CD4-positive, CD25-positive, alpha-beta regulatory T cell (primary cell): ENCODE results near the gene ANO1. TPM values are rescaled to one million over a fixed set of nuclear protein-coding genes. Genes with fewer than 3 reads are reported as not detected.
A peak's percentile ranks its signal among the peaks of the same experiment; 100 is the strongest.

Experiments used
- ATAC-seq, 2 donors: fragments of 150-1000 bp; cut with Tn5 transposase; one replicate each; pipeline ENCODE4 v1.10.0; 2021; ENCODE audit warnings: low read depth in 2 of 2, moderate number of reproducible peaks in 2 of 2, moderate library complexity in 1 of 2
- DNase-seq, 3 donors: peaks; one replicate each; pipeline versions ENCODE4 v3.0.0 to v3.0.0-alpha.2; 2012 to 2022; ENCODE audit warnings: mixed read lengths in 1 of 3
- H3K27ac ChIP-seq: one replicate; pipeline ENCODE4 v1.7.0; 2013; ENCODE audit warnings: mild to moderate bottlenecking, low read length; ENCODE audit not compliant: insufficient read depth, poor library complexity, severe bottlenecking
- H3K27me3 ChIP-seq: one replicate; pipeline ENCODE4 v1.7.0; 2013; ENCODE audit warnings: low read length; ENCODE audit not compliant: control insufficient read depth, insufficient read depth
- H3K36me3 ChIP-seq: one replicate; pipeline ENCODE4 v1.7.0; 2013; ENCODE audit warnings: mild to moderate bottlenecking, low read length, moderate library complexity; ENCODE audit not compliant: control insufficient read depth, insufficient read depth
- H3K4me1 ChIP-seq: 2 replicates; pipeline ENCODE4 v1.7.0; 2013; ENCODE audit warnings: mild to moderate bottlenecking, low read length; ENCODE audit not compliant: insufficient read depth, control insufficient read depth, poor library complexity, severe bottlenecking
- H3K4me3 ChIP-seq: one replicate; pipeline ENCODE4 v1.7.0; 2013; ENCODE audit warnings: low read depth, mild to moderate bottlenecking, low read length, moderate library complexity
- H3K9me3 ChIP-seq, 2 experiments: 1 replicate in 1 of 2; 2 replicates in 1 of 2; pipeline ENCODE4 v1.7.0; 2013; ENCODE audit warnings: low read length in 2 of 2, mild to moderate bottlenecking in 1 of 2, moderate library complexity in 1 of 2; ENCODE audit not compliant: control insufficient read depth in 2 of 2
- H3K27ac Mint-ChIP-seq, 3 donors: one replicate each; pipeline ENCODE4 v1.8.0; 2020 to 2022; ENCODE audit warnings: mild to moderate bottlenecking in 3 of 3, mixed read lengths in 3 of 3, moderate library complexity in 2 of 3
- H3K27me3 Mint-ChIP-seq: one replicate; pipeline ENCODE4 v1.8.0; 2022; ENCODE audit warnings: mild to moderate bottlenecking, mixed read lengths
- H3K36me3 Mint-ChIP-seq: one replicate; pipeline ENCODE4 v1.8.0; 2020; ENCODE audit warnings: mixed read lengths
- H3K4me1 Mint-ChIP-seq, 4 donors: one replicate each; pipeline ENCODE4 v1.8.0; 2020 to 2022; ENCODE audit warnings: mixed read lengths in 4 of 4, mild to moderate bottlenecking in 1 of 4
- H3K4me3 Mint-ChIP-seq, 4 donors: one replicate each; pipeline ENCODE4 v1.8.0; 2020 to 2022; ENCODE audit warnings: mild to moderate bottlenecking in 4 of 4, mixed read lengths in 4 of 4, moderate library complexity in 3 of 4
- H3K9me3 Mint-ChIP-seq, 7 donors: one replicate each; pipeline ENCODE4 v1.8.0; 2020 to 2022; ENCODE audit warnings: mixed read lengths in 7 of 7, mild to moderate bottlenecking in 3 of 7, moderate library complexity in 2 of 7
- polyA plus RNA-seq, 4 donors: library from polyadenylated mRNA; unstranded; fragments of 300-500 nt; fragmentation: Illumina TruSeq; gene quantifications; one replicate each; pipeline ENCODE4 v1.2.3, GENCODE V29; 2021
- total RNA-seq: library from RNA; stranded (reverse); gene quantifications from one replicate; pipeline ENCODE4 v1.2.3, GENCODE V29; 2022

Gene ANO1
- total and polyA plus RNA-seq, 5 donors from 2014 or later: not detected

DNA sequence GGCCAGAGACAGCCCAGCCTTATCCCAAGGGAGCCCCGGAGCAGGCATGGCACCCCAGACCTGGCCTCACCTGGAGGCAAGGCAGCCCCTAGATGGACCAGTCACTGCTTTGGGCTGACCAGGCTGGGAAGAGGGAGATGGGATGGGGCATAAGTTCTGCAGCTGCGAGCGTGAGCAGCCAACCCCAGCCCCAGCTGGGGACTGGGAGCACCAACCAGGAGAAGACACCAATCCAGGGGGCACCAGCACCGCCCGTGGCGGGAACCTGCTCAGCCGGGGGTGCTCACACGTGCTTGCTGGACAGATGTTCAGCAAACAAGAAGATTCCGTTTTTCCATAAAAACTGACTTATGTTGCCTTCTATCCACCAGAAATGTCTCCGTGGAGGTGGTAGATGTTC is 108.8 kb downstream of the ANO1 start:
- H3K4me1 Mint-ChIP-seq: peaks cover 0 to 3% (median 0%) of the 10 kb centered on the region in 4 donors
- DNase-seq (no peak), ATAC-seq (no peak)
- no peak overlapping the region for H3K27ac Mint-ChIP-seq
- H3K36me3 Mint-ChIP-seq: no peaks in the 10 kb centered on the region
- Histone ChIP-seq H3K36me3 (no peaks in the 10 kb centered on the region), H3K9me3 (no peaks in the 10 kb centered on the region), H3K4me1 (peaks cover 4% of the 10 kb centered on the region), H3K4me3 (no peak overlapping the region), H3K27ac (no peak overlapping the region), H3K27me3 (no peaks in the 10 kb centered on the region)
- no peak overlapping the region for H3K4me3 Mint-ChIP-seq
- H3K27me3 Mint-ChIP-seq: no peaks in the 10 kb centered on the region
- no peaks in the 10 kb centered on the region for H3K9me3 Mint-ChIP-seq

DNA sequence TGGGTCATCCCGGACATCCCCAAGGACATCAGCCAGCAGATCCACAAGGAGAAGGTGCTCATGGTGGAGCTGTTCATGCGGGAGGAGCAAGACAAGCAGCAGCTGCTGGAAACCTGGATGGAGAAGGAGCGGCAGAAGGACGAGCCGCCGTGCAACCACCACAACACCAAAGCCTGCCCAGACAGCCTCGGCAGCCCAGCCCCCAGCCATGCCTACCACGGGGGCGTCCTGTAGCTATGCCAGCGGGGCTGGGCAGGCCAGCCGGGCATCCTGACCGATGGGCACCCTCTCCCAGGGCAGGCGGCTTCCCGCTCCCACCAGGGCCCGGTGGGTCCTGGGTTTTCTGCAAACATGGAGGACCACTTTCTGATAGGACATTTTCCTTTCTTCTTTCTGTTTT is 109.7 kb downstream of the ANO1 start:
- Histone ChIP-seq H3K36me3 (no peaks in the 10 kb centered on the region), H3K4me3 (no peak overlapping the region), H3K27me3 (no peaks in the 10 kb centered on the region), H3K4me1 (peaks cover 4% of the 10 kb centered on the region), H3K27ac (no peak overlapping the region), H3K9me3 (no peaks in the 10 kb centered on the region)
- DNase-seq (no peak), ATAC-seq (no peak)
- Mint-ChIP-seq H3K4me3 (no peak overlapping the region), H3K27me3 (no peaks in the 10 kb centered on the region), H3K36me3 (no peaks in the 10 kb centered on the region), H3K27ac (no peak overlapping the region), H3K9me3 (no peaks in the 10 kb centered on the region), H3K4me1 (peaks cover 0 to 3% (median 0%) of the 10 kb centered on the region in 4 donors)

DNA sequence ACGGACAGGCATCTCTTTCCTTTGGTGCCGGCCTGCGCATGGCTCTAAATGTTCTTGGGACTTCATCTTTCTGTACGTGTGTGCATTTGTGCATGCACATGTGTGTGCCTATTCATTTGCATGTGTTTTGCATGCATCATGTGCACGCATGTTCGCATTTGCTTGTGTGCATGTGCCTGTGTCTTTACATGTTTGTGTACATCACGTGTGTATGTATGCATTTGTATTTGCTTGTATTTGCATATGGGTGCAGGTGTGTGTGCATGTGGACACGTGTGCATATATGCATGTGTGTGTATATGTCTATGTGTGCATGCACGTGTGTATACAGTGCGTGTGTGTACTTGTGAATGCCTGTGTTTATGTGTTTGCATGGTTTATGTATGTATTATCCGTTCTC is 111.5 kb downstream of the ANO1 start:
- Mint-ChIP-seq H3K4me3 (no peak overlapping the region), H3K9me3 (no peaks in the 10 kb centered on the region), H3K27me3 (no peaks in the 10 kb centered on the region), H3K27ac (no peak overlapping the region), H3K36me3 (no peaks in the 10 kb centered on the region), H3K4me1 (peaks cover 0 to 3% (median 0%) of the 10 kb centered on the region in 4 donors)
- Histone ChIP-seq H3K27ac (no peak overlapping the region), H3K4me1 (peaks cover 4% of the 10 kb centered on the region), H3K27me3 (peaks cover 2% of the 10 kb centered on the region), H3K9me3 (no peaks in the 10 kb centered on the region), H3K36me3 (no peaks in the 10 kb centered on the region), H3K4me3 (no peak overlapping the region)
- no peak for ATAC-seq
- DNase-seq: no peak

DNA sequence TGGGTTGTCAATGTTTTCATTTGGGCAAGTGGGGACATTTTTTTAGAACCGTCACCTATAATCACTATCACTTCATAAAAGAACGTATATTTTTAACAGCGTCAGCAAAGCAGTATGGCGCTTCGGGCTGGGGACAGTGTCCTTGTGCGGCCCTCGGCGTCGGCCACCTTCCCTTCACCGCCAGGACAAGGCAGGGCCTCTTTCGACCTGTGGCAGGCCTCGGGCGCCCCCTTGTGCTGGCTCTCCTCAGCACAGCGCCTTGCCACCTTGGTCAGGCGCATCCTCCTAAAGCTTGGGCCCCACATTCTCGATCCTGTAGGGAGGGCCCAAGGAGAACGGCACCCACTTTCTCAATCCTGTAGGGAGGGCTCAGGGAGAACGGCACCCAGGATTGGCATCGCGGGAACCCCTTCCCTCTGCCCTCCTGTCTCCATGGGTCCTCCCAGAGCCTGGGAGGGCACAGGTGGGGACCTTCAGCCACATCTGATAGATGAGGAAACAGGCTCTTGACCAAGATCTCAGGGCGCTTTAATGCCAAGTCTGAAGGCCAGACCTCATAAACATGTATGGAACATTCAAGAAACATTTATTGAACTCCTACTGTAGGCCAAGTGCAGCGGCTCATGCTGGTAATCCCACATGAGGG is 113.5 kb downstream of the ANO1 start:
- DNase-seq (peak in 2 of 3 donors; percentile 26 to 40), ATAC-seq (peak in 1 of 2 donors; percentile 38)
- no peaks in the 10 kb centered on the region for H3K36me3 Mint-ChIP-seq
- no peak overlapping the region for H3K4me3 ChIP-seq
- H3K27ac Mint-ChIP-seq: no peak overlapping the region
- H3K27ac ChIP-seq: no peak overlapping the region
- H3K4me3 Mint-ChIP-seq: no peak overlapping the region
- peaks cover 7% of the 10 kb centered on the region for H3K27me3 ChIP-seq
- no peaks in the 10 kb centered on the region for H3K36me3 ChIP-seq
- no peaks in the 10 kb centered on the region for H3K9me3 Mint-ChIP-seq
- H3K9me3 ChIP-seq: no peaks in the 10 kb centered on the region
- peaks cover 4% of the 10 kb centered on the region for H3K4me1 ChIP-seq
- peaks cover 0 to 5% (median 0%) of the 10 kb centered on the region in 4 donors for H3K4me1 Mint-ChIP-seq
- H3K27me3 Mint-ChIP-seq: no peaks in the 10 kb centered on the region

DNA sequence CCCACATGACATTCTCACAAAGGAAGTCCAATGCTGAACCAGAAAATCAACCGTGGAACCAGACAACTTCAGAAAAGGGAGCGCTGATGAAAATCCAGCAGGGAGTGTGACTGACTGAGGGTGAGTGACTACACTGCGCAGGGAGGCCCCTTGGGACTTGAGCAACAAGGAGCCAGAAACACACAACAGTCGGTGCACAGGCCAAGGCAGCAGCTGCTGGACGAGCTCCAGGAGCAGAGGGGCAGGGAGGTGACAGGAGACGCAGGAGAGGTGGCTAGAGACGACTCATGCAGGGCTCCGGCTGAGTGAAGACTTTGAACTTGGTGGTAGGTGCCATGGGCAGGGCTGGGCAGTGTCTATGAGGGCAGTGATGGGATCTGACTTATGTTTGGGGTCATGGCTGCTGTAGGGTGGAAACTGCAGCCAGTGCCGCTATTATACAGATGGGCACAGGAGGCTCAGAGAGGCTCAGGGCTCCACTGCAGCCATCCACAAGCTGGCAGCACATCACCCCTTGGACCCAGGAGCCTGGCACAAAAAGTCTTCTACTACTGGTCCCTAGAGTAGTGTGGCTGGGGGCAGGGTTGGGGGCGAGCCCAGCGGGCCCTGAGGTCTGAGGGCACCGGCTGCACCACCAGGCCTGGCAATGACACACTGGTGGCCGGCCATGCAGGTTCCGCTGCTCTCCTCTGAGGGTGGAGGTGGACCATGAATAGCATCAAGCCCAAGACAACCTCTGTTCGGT is 114.7 kb downstream of the ANO1 start:
- Histone ChIP-seq H3K36me3 (no peaks in the 10 kb centered on the region), H3K4me3 (no peak overlapping the region), H3K9me3 (no peaks in the 10 kb centered on the region), H3K27me3 (peaks cover 7% of the 10 kb centered on the region), H3K27ac (no peak overlapping the region), H3K4me1 (peaks cover 4% of the 10 kb centered on the region)
- Mint-ChIP-seq H3K27ac (peak overlapping the region in 2 of 3 donors; percentile 25 to 92), H3K9me3 (no peaks in the 10 kb centered on the region), H3K4me3 (no peak overlapping the region), H3K27me3 (no peaks in the 10 kb centered on the region), H3K36me3 (no peaks in the 10 kb centered on the region), H3K4me1 (peaks cover 0 to 5% (median 0%) of the 10 kb centered on the region in 4 donors)
- DNase-seq (no peak), ATAC-seq (no peak)

DNA sequence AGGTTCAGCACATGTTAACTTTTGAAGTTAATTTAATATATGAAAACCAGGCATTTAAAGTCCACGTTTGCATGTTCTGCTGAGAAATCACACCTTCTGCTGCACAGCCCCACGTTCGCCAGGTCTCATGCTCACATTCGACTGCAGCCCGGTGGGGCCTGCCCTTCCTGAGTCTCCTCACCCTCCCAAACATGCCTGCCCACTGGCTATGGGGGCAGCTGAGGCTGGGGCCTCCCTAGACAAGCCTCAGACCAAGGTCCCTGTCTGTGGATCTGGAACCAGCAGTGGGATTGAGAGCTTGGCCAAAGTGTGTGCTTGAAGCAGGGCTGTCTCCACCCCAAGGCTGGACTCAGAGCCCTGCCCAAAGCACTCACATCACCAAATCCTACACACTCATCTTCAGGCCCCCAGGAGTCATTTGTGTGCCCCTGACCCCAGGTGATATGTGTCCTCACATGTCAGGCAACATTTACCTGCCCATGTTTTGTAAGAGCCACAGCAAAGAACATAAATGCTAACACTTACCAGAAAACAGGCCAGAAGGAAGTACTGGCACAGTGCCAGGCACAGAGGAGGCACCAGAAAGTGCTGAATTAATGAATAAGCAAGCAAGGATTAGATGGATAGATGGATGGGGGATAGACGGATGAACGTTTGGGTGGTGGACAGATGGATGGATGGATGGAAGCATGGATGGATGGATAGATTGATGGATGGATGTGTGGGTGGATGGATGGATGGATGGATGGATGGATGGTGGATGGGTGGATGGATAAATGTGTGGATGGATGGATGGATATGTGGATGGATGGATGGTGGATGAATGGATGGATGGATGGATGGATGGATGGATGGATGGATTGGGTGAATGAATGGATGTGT is 115.5 kb downstream of the ANO1 start:
- Mint-ChIP-seq H3K9me3 (no peaks in the 10 kb centered on the region), H3K36me3 (no peaks in the 10 kb centered on the region), H3K27ac (no peak overlapping the region), H3K4me1 (peaks cover 0 to 5% (median 0%) of the 10 kb centered on the region in 4 donors), H3K27me3 (no peaks in the 10 kb centered on the region), H3K4me3 (no peak overlapping the region)
- Histone ChIP-seq H3K27ac (no peak overlapping the region), H3K9me3 (no peaks in the 10 kb centered on the region), H3K27me3 (peaks cover 7% of the 10 kb centered on the region), H3K36me3 (no peaks in the 10 kb centered on the region), H3K4me1 (peaks cover 4% of the 10 kb centered on the region), H3K4me3 (no peak overlapping the region)
- DNase-seq: no peak
- ATAC-seq: no peak

DNA sequence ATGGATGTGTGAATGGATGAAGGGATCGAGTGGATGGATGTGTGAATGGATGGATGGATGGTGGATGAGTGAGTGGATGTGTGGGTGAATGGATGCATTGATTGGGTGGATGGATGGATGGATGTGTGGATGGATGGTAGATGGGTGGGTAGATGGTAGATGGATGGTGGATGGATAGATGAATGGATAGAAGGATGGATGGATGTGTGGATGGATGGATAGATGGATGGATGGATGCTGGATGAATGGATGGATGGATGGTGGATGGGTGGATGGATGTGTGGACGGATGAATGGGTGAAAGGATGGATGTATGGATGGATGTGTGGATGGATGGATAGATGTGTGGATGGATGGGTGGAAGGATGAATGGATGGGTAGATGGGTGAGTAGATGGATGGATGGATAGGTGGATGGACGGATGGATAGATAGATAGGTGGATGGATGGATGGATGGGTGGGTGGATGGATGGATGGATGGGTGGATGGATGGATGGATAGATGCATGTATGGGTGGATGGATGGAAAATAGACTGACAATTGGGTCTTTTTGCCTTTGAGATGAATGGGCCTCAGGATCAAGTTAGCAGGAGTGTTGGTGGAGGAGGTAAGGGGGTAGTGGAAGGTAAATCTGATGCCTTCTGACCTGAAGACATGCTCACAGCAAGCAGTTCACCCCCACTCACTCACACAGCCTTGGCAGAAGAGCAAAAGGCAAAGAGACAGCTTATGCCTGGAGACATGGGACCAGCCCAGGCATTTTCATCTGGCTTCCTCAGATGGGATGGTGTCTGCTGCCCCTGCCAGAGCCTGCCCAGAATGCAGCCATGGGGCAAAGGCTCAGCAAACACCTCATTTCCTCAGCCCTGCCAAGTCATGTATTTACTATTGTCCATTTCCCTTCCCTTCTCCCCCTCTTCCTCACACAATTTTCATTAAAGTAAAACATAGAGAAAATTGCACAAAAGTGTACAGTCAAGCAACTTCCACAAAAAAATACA is 117.0 kb downstream of the ANO1 start:
- Mint-ChIP-seq H3K4me3 (no peak overlapping the region), H3K4me1 (peaks cover 0 to 5% (median 0%) of the 10 kb centered on the region in 4 donors), H3K9me3 (no peaks in the 10 kb centered on the region), H3K36me3 (no peaks in the 10 kb centered on the region), H3K27me3 (no peaks in the 10 kb centered on the region), H3K27ac (no peak overlapping the region)
- no peak overlapping the region for H3K4me3 ChIP-seq
- H3K9me3 ChIP-seq: no peaks in the 10 kb centered on the region
- no peaks in the 10 kb centered on the region for H3K36me3 ChIP-seq
- no peak overlapping the region for H3K27ac ChIP-seq
- peaks cover 7% of the 10 kb centered on the region for H3K27me3 ChIP-seq
- DNase-seq (no peak), ATAC-seq (no peak)
- peaks cover 4% of the 10 kb centered on the region for H3K4me1 ChIP-seq
